HG03135 (cell line): ENCODE measurements around the gene SEPTIN6.

Source experiments
- ATAC-seq: cut with Tn5 transposase; IDR thresholded peaks from one replicate; pipeline ENCODE4 v1.9.1; 2021; ENCODE audit warnings: mild to moderate bottlenecking, moderate library complexity; ENCODE audit not compliant: unreplicated experiment

The SEPTIN6 gene

DNA sequence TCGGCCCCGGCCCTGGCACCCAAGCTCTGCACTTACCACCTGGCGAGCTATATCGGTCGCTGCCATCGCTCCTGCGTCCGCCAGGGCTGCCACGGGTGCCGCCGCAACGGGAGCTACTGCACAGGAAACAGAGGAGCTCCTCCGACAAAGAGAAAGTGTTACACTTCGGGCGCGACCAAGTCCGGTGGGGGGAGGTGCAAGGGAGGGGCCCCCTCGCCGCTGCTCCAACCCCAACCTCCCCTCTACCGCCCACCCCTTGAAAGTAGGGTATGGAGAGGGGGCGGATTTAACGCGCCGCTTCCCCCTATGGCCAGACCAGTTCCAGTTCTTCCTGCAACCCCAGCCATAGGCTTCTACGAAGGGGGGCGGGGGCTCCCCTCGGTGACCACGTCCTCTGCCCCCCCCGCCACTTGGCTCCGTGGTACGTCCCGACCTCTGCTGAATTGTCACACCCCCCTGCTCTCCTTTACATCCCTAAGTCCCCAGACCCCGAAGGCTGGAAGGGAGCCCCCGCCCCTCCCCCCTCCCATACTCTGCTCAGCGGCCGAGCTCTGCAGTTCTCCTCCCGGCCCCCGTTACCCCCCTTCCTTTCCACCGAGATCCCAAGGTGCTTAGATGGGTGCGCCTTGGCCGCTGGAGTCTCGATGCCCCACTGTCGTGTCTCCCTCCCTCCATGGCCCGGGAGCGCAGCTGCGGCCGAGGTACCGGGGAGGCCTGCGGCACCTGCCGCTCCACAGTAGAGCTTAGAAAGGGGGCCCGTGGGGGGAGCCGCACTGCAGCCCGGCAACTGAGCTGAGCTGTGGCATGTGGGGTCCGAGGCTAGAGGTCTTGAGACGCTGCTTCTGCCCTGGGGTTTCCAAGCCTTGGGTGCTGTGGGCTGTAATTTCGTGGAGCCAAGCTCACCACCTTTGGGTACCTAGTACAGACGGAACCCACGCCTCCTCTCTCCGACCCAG, at the start of gene SEPTIN6:
SEPTIN6 (minus strand) TSS at position 129 of the 956 bp plus-strand sequence; CDS start at position 66, 63 bp downstream.
- ATAC-seq = peak; percentile 71

DNA sequence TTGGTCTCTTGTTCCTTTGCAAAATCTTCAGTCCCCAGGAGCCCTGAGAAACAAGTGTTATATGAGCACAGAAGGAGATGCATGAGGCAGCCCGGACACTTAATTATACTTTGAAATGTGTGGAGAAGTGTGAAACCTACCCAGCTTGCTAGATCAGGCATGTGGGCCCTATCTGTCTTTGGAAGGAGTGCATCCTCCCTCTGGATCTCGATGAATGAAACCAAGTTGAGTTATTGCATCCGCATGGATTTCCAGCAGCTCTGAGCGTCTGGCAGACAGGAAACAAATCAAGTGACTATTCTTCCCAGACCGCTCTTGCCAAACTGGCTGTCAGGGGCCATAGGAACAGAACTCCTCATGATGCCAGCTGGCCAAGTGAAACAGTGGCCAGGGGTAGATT, 45.8 kb upstream of the SEPTIN6 start:
- no peak for ATAC-seq

DNA sequence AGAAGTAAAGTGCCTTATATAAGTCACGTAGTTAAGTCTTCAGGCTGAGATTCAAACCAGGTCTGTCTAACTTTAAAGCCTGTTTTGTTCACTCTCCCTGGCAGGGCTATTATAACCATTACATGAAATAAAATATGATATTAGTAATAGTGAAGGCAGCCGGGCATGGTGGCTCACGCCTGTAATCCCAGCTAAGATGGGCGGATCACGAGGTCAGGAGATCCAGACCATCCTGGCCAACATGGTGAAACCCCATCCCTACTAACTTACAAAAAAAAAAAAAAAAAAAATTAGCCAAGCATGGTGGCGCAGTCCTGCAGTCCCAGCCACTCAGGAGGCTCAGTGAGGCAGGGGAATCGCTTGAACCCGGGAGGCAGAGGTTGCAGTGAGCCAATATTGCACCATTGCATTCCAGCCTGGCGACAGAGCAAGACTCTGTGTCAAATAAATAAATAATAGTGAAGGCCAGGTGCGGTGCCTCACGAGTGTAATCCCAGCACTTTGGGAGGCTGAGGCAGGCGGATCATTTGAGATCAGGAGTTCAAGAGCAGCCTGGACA, 43.3 kb upstream of the SEPTIN6 start:
- no peak for ATAC-seq

DNA sequence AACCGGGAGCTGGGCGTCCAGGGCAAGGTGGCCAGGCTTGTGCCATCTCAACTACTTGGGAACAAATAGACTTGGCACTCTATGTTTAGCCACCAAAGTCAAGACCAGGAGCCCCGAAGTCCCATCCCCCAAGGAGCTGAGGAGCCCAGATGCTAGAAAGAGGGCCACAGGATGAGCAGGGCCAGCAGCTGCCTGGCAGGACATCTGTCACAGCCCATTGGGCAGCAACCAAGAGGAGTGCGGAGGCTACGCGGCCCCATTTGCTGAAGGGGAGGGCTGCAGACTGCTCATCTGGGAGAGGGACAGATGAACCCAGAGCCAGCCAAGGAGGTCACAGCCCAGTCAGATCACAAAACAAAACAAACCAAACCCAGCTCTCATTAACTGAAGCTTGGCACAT, 42.5 kb upstream of the SEPTIN6 start:
- ATAC-seq = no peak

DNA sequence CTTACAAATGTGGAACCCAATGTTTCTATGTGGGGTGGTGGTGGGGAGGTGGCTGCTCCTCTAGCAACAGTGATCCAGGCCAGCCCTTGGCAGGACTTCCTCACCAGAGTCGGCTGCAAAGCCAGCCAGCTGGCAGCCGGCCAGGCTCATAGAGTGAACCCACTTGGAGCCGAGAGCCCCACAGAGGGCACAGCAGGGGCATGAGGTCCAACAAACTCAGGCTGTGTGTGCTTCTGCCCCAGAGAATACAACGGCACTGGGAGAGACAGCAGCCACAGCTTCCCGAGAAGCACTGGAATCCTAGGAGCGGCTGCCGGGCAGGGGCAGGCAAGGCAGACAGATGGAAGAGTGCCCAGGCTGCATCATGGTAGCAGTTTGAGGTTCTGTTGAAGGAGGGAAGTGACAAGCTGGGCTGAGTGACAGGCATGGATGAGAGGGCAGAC, 42.0 kb upstream of the SEPTIN6 start:
- ATAC-seq = no peak

DNA sequence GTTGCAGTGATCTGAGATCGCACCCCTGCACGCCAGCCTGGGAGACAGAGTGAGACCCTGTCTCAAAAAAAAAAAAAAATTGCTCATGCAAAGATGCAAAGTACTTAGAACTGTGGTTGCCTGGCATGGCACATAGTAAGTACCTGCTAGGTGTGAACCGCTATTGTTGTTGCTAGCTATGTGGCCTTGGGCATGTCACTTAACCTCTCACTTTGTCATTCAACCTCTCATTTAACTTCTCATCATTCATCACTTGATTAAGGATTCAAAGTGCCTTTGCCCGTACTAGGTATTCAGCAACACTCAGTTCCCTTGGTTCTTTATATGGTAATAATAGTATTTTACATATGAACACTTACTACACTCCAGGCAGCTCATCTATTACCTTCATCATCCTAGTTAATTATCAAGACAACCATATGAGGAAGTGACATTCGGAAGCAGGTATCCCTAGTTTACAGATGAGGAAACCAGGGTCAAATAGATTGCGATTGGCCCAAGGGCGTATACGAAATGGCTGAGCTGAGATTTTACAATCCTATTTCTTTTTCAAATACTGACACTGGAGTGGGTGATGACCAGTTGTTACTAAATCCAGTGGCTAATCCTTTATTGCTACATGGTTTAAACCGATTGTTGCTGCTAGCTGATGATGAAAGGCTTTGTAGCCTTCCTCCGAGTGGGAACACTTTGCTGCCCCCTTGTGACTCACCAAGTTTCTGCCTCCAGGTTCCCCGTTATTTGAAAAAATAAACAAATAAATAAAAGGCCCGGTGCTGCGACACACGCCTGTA, 36.6 kb upstream of the SEPTIN6 start:
- peak; percentile 73 for ATAC-seq

DNA sequence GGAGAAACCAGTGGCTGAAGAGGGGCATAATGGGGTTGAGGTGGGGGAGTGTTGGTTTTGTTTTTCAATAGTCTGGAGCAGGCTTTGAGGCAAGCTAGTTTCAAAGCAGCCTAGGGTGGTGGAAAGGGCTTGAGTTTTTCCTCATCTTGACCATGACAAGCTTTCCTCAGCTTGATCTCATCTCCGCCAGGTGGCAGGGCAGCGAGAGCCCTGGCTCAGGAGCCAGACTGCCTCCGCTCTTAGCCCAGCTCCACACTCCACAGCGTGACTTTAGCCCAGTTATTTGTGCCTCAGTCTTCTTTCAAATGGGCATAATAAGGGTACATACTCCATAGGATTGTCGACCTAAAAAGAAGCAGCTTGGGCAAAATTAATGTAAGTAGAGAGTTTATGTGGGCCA, 35.5 kb upstream of the SEPTIN6 start:
- ATAC-seq = no peak

DNA sequence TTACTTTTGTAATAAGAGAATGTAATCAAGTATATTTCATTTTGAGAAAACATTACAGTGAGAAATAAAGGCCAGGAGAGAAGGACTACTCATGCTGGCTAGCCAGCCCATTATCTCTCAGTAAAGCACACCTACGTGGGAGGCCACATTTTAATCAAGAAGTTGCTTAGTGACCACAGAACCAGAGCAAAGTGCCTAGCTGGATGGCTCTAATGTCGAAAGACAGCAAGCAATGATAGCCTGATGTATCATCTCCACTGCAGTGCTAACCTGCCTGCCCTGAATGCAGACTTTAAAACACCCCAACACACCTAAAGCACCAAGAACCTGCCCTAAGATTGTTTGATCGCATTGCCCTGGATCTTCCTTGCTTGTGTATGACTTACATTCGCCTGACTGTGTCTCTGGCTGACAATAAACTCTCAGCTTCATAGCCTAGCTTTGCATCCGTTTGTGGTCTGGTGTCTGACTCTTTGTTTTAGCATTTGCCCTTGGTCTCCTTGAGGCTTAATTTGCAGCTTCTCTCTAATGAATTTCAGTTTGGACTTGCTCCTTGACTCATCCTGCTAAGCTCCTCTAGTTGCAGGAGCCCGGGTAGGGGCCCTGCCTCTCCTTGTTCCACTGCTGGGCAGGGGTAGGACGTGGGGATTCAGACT, 34.1 kb upstream of the SEPTIN6 start:
- ATAC-seq = no peak

DNA sequence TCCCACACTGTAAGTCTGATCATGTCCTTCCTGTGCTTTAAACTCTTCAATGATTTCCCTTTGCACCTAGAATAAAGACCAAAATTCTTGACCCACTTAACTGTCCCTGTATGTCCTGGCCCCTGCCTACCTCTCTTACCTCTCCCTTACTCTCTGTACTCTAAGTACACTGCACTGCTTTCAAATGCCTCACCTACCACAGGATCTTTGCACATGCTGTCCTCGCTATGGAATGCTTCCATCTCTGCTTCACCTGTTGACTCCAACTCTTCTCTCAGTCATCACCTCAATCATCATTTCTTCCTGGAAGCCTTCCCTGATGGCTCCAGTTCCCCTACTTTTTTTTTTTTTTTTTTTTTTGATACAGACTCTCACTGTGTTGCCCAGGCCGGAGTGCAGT, 29.0 kb upstream of the SEPTIN6 start:
- ATAC-seq = no peak

DNA sequence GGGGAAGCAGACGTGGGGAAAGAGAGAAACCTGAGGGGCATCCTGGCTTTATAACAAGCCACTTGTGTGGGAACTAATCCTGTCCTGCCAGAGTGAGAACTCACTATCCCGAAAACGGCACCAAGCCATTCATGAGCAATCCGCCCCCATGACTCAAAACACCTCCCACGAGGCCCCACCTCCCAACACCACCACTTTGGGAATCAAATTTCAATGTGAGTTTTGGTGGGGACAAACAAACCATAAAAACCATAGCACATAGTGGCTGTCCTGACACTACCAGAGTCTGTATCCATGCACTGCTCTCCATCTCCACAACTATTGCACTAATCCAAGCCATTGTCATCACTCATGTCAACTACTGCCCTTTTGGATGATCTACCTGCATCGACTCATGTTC, 28.5 kb upstream of the SEPTIN6 start:
- ATAC-seq = no peak

DNA sequence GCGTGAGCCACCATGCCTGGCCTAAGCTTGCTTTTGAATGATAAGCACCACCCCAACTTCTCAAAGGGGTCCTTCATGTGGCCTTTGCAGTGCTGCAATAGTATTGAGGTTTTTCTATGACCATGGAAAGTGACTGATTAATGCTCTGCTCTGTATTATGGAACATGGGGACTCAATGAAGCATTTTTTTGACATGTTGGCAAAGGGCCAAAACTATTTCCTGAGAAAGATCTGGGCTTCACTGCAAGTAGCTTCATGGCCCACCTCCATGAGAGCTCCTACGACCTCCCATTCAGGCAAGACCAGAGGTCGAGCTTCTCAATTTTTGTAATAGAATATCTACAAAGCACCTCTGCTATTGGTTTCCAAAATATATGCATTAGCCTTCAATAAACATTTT, 16.7 kb upstream of the SEPTIN6 start:
- ATAC-seq = no peak

DNA sequence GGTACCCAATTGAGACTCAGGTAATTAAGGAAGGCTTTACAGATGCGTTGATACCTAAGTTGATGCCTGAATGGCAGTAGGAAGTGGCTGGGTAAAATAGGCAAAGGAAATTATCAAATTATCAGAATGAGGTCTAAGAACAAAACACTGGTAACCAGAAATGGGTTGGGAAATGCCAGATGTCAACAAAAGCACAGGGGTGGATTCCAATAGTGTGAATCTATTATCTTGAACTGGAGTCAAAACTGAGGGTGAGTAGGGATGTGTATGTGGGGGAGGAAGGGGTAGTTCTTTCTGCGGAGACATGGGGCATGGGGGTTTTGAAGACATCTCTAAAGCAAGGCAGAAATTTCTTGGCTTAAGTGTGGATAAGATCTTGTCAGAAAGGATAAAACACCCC, 16.0 kb upstream of the SEPTIN6 start:
- ATAC-seq = no peak

DNA sequence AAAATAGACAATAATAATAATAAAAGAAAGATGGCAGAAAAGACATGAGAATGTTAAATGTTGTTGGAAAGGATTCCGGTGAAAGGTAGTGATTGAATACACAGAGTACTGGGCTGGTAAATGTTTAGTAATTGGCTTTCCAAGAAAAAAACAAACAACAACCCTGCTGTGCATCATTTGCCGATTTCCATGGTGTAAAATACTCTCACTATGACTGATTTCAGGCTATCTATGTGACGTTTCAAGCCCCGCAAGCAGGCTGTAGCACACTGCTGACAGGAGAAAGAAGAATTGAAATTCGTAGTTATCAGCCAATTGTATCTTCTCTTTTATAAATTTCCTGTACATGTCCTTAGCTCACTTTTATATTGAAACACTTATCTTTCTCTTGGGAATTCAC, 13.6 kb upstream of the SEPTIN6 start:
- no peak for ATAC-seq

DNA sequence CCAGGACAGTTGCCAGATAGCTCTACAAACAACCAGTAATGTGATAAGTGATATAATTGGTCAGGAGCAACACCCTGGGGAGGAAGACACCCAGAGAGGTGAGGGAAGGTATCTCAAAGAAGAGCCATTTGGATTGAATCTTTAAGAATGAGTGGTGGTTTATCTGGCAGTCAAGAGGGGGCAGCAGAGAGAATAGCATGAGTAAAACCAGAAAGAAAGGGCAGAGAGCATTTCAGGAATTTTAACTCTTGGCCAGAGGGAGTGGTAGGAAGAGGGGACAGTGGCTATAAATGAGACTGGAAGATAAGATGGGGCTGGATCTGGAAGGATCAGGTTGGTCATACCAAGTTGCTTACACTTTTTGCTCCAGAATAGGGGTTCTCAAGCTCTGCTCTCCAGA, 5.9 kb upstream of the SEPTIN6 start:
- ATAC-seq = no peak

DNA sequence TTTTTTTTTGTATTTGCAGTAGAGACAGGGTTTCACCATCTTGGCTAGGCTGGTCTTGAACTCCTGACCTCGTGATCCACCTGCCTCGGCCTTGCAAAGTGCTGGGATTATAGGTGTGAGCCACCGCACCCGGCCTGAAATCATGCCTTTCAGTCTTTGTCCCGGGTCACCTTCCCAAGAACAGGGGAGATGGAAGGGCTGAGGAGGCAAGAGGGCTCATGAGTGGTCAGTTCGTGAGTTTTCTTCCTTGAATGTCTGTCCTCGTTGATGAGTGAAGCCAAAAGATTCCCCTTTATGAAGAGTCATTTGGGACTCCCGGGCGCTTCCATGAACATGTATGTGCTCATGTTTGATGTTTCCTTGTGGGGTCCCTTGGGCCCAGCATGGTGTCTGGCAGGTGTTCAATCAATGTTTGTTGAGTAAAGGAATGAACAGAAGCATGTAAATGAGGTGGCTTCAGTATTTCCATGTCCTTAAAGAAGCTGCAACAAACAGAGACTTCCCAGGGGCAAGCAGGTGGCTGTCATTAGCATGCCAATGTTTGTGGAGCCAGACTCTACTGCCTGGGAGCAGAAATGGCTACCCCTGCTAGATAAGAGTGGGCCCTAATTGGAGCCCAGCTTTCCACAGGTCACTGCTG, 3.4 kb upstream of the SEPTIN6 start:
- ATAC-seq = no peak

DNA sequence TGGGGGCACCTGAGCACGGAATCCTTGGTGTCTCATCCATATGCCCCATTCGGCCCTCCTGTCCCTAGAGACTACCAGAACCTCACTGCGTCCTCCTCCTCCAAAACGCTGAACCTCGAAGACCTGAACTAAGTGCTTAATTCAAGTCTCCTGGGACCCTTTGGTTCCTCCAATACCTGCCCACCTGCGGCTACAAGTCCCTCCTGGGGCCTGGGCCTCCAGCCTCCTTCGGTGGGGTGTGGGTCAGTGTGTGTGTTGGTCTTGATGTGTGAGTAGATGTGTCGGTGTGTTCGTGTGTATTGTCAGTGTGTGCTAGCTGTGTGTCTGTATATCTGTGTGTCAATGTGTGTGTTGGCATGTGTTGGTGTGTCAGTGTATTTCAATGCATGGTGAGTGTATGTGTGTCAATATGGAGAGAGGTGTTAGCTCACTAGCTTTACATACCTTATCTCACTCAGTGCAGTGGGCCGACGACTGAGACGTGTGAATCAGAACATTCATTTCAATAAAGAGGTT, 2.6 kb upstream of the SEPTIN6 start:
- no peak for ATAC-seq

DNA sequence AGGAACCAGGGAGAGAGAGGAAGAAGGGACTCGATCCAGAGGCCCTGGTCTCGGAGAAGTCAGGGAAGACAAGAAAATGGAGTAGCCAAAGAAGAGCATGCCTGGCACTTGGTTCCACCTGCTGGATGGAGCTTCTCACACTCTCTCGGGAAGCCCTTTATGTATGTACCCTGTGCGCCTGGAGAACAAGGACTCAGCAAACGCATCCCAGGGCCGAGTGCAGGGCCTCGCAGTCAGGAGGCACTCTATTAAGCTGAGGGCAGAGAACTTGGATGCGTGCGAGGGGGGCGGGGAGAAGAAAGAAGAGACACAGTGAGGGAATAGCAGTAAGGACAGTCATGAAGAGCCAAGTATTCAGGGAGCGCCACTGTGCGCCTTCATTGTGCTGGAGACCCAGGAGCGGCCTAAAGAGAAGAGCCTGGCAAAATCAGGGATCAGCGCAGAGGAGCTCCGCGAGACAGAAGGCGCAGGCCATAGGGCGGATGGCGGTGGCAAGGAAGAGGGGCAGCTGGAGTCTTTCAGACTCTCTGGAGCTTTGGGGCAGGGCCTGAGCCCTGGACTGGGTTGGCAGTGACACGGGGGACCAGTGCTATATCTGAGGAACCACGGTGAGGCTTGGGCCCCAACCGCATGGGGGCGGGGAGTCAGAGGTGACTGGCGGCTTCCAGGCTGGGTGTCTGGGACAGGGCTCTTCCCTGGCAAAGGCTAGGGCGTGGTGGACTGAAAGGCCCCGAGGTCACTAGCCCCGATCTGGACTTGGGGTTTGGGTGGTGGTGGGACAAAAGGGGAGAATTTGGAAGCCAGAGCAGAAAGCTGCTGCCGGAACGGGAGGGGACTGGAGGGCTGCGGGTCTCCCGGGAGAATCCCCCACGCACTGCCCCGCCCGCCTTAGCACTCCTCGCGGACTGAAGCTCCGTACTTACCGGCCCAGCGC, 1.9 kb upstream of the SEPTIN6 start:
- ATAC-seq = no peak

DNA sequence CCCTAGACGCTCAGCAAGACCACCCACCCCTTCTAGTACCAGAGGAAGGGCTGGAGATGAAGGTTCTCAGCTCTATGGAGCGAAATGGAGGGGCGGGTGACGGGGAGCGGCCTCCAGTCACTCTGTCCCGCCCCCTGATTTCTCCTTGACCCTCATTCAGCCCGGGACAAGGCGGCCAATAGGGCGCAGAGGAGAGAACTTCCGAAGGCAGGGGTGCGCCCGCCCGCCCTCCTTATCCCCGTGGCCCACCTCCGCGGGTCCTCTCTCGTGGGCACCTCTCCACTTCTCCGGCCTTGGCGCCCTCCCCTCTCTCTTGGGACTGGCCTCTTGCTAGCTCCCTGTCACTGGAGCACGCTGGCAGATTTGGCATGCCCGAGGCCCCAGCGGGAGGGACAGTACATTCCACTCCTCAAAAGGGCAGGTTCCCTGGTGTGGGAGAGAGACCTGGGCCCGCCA, 1.1 kb upstream of the SEPTIN6 start:
- no peak for ATAC-seq
